ENCODE measurements around the gene FLOT1.
A peak's percentile ranks its signal among the peaks of the same experiment; 100 is the strongest.
"Not testable (repeated sequence)": the region's sequence is repeated elsewhere in the genome, so short reads cannot be mapped to it uniquely, and the experiment has no call there.

Gene FLOT1

GRCh38 chr6:30766461-30767157 lies 24.1 kb upstream of the FLOT1 start:
- DNase-seq = no peak

DNA sequence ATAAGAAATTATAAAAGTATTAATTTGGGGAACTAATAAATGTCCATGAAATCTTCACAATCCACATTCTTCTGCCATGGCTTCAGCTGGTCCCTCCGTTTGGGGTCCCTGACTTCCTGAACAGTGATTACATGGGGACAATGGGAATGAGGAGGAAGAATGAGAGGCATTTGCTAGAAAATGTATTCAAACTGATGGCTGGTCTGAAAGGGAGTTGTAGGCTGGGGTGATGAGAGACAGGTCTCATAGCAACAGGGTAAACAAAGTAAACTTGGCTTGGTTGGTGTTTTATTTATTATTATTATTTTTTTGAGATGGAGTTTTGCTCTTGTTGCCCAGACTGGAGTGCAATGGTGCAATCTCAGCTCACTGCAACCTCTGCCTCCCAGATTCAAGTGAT lies 23.0 kb upstream of the FLOT1 start:
- DNase-seq = not testable (repeated sequence)

GRCh38 chr6:30764490-30765043 lies 22.1 kb upstream of the FLOT1 start:
- not testable (repeated sequence) for DNase-seq

GRCh38 chr6:30763618-30764489 lies 21.4 kb upstream of the FLOT1 start:
- DNase-seq = no peak

- DNase-seq = no peak
These were observed 20.7 kb upstream of the FLOT1 start for GRCh38 chr6:30763155-30763617.

- DNase-seq = no peak
These were observed 19.4 kb upstream of the FLOT1 start for GRCh38 chr6:30761791-30762429.

DNA sequence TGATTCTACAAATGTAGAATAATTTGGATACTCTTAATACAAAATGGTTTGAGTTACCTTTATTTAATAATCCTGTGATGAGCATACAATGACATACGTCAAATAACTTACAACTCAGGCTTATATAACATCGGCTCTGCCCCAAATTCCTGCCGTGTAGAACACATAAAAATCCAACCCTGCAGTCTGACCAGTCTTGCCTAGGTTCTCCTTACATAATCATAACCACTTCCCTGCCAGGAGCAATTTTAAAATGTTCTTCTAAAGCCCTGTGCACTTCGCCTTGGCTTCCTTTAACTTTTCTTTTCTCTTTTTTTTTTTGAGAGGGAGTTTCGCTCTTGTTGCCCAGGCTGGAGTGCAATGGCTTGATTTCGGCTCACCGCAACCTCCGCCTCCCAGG lies 18.1 kb upstream of the FLOT1 start:
- no peak for DNase-seq

DNA sequence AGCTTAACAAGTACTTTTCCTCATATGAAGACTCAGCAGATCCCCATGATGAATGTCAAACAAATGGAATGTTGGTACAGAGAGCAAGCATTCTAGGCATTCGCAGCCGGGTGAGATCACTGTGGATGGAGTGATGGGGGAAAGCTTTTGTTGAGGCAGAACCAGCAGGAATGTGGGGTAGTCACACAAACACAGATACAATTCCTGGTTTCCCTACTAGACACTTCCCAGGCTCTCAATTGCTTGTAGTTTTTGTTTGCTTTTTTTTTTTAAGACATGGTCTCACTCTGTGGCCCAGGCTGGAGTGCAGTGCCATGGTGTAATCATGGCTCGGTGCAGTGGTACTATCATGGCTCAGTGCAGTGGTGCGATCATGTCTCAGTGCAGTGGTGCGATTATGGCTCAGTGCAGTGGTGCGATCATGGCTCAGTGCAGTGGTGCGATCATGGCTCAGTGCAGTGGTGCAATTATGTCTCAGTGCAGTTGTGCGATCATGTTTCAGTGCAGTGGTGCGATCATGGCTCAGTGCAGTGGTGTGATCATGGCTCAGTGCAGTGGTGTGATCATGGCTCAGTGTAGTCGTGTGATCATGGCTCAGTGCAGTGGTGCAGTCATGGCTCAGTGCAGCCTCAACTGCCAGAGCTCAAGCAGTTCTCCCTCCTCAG lies 17.2 kb upstream of the FLOT1 start:
- no peak for DNase-seq

DNA sequence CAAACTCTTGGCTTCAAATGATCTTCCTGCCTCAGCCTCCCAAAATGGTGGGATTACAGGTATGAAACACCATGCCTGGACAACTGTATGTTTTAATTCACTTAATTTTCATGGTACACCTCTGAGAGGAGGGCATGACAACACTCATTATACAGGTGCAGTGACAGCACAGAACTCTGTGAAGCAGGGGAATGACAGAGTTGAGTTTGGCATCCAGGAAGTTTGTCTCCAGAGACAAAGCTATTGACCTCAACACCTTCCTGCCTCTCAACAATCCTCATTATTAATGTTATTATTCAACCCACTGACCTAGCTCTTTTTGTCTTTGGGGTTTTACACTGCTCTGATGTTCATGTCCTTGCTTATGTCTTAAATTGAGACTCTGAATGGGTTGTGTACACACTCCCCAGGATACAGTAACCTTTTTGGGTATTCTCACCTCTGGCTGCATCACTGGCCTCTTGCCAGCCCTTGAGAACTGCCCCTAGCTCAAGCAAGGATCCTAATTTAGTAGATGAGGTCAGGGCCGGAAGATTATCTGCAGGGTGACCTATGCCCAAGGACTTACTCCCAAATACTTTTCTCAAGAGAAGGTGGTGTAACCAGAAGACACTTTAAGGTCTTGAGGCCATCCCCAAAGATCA lies 14.9 kb upstream of the FLOT1 start:
- no peak for DNase-seq

GRCh38 chr6:30756405-30757003 lies 14.0 kb upstream of the FLOT1 start:
- not testable (repeated sequence) for DNase-seq

DNA sequence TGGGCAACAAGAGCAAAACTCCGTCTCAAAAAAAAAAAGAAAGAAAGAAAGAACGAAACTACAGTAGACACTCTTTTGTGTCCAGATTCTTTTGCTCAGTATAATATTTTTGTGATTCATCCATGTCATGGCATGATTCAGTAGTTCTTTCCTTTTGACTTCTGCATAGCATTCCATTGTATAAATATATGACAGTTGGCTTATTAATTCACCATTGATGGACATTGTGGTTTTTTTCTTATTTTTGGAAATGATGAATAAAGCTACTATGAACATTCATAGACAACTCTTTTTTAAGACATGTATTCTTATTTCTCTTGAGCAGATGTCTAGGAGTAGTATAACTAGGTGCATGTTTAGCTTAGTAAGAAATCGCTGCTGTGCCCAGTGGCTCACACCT lies 12.1 kb upstream of the FLOT1 start:
- DNase-seq = no peak

GRCh38 chr6:30752157-30752927 lies 9.9 kb upstream of the FLOT1 start:
- no peak for DNase-seq

GRCh38 chr6:30750379-30750668 lies 7.8 kb upstream of the FLOT1 start:
- no peak for DNase-seq

- no peak for DNase-seq
These were observed 7.3 kb upstream of the FLOT1 start for GRCh38 chr6:30749554-30750378.

GRCh38 chr6:30748851-30749540 lies 6.5 kb upstream of the FLOT1 start:
- DNase-seq = no peak

GRCh38 chr6:30747902-30748769 lies 5.6 kb upstream of the FLOT1 start:
- no peak for DNase-seq

DNA sequence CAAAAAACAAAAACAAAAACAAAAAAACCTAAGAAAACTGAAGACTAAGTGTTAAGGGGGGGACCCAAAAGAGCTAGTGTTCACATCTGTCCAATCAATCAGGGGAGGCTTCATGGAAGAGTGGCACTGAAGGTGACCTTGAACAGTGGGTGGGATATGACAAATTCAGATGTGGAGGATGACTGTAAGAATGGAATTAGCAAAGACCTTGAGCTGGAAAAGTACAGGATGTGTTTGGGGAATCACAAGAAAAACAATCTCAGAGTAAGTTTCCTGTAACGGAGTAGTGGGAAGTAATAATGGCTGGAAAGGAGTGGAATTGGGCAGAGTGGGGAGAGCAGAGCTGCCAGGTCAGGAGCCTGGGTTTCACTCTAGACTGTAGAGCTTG lies 4.8 kb upstream of the FLOT1 start:
- no peak for DNase-seq

- peak; percentile 57 for DNase-seq
These were observed 1.7 kb upstream of the FLOT1 start, which contains the start of gene IER3 for GRCh38 chr6:30744054-30744805. TSS of gene IER3 (minus strand) at chr6:30744547. CDS start at chr6:30744518, 29 bp downstream.

All from NCI-H2029 treated with DMSO at 0.1 percent for 48 hours (cell line).